ENCODE measurements around the gene SLC44A1.
"Not testable (repeated sequence)": the region's sequence is repeated elsewhere in the genome, so short reads cannot be mapped to it uniquely, and the experiment has no call there.

Gene SLC44A1

GRCh38 chr9:105259731-105260612 lies 15.5 kb downstream of the SLC44A1 start:
- no peak for DNase-seq (ENCODE audit: low spot score in 2 of 2)
- Mint-ChIP-seq H3K27ac (ENCODE audit: low read depth) (no peak overlapping the region), H3K36me3 (ENCODE audit: insufficient read depth) (no peaks in the 10 kb centered on the region), H3K4me3 (no peak overlapping the region), H3K4me1 (peaks cover 12% of the 10 kb centered on the region), H3K27me3 (no peaks in the 10 kb centered on the region), H3K9me3 (no peaks in the 10 kb centered on the region)
- ATAC-seq (replicated peaks; ENCODE audit: extremely low read depth, poor library complexity, severe bottlenecking) = no peak

DNA sequence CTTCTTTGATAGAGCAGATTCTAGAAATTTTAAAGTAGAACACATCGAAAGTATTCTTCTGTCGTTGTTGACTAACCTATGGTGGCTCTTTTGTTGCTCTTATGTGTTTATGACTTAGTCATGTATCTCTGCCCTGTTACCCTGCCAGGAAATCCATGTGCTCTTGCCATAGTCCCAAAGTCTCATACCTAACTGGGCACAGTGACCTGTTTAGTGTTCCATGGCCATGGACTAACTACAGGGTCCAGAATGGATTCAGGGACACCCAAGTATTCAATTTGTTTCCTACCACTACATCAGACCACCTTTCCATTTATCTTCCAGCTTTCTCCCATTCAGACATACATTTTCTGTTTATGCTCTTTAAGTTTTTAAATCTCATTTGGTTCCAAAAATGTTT lies 18.0 kb downstream of the SLC44A1 start:
- no peaks in the 10 kb centered on the region for H3K27me3 Mint-ChIP-seq
- H3K4me3 Mint-ChIP-seq = no peak overlapping the region
- H3K9me3 Mint-ChIP-seq = no peaks in the 10 kb centered on the region
- H3K27ac Mint-ChIP-seq (ENCODE audit: low read depth) = no peak overlapping the region
- peaks cover 10% of the 10 kb centered on the region for H3K4me1 Mint-ChIP-seq
- H3K36me3 Mint-ChIP-seq (ENCODE audit: insufficient read depth) = no peaks in the 10 kb centered on the region
- DNase-seq (ENCODE audit: low spot score in 2 of 2) = no peak
- no peak for ATAC-seq (replicated peaks; ENCODE audit: extremely low read depth, poor library complexity, severe bottlenecking)

DNA sequence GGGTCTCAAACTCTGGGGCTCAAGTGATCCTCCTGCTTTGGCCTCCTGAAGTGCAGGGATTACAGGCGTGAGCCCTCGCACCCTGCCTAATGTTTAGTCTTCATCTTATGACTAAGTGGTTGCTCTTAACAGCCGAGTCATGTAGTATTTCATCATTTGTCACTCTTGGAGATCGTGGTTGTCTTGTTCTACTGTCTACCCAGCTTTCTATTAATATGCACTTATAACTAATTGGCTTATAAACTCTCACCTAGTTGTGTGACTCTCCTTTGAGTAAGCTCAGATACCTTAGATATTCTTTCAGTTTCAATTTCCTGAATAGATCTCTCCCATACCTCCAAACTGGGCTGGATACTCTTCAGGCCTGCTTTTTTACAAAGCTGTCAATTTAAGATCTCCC lies 19.9 kb downstream of the SLC44A1 start:
- ATAC-seq (replicated peaks; ENCODE audit: extremely low read depth, poor library complexity, severe bottlenecking) (no peak), DNase-seq (ENCODE audit: low spot score in 2 of 2) (no peak)
- Mint-ChIP-seq H3K4me1 (peaks cover 6% of the 10 kb centered on the region), H3K27me3 (no peaks in the 10 kb centered on the region), H3K4me3 (no peak overlapping the region), H3K27ac (ENCODE audit: low read depth) (no peak overlapping the region), H3K36me3 (ENCODE audit: insufficient read depth) (no peaks in the 10 kb centered on the region), H3K9me3 (no peaks in the 10 kb centered on the region)

DNA sequence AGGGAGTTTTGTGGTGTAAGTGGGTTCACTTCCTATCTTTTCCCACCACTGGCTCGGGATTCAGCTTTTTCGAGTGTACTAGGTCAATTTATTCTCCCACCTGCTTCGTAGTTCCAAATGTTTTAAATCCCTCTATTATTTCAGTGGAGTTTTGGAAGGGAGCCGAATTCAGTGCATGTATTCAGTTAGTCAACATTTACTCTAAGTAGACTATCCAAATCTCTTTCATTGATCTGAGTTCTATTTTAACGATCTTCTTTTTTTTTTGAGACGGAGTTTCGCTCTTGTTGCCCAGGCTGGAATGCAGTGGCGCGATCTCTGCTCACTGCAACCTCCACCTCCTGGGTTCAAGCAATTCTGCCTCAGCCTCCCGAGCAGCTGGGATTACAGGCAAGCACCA lies 23.8 kb downstream of the SLC44A1 start:
- H3K4me3 Mint-ChIP-seq; H3K36me3 Mint-ChIP-seq (ENCODE audit: insufficient read depth); ATAC-seq (replicated peaks; ENCODE audit: extremely low read depth, poor library complexity, severe bottlenecking); DNase-seq (ENCODE audit: low spot score in 2 of 2); H3K9me3 Mint-ChIP-seq; H3K27me3 Mint-ChIP-seq; H3K27ac Mint-ChIP-seq (ENCODE audit: low read depth): not testable (repeated sequence)
- peaks cover 17% of the 10 kb centered on the region for H3K4me1 Mint-ChIP-seq

- Mint-ChIP-seq H3K27ac (ENCODE audit: low read depth) (no peak overlapping the region), H3K27me3 (no peaks in the 10 kb centered on the region), H3K4me3 (no peak overlapping the region), H3K36me3 (ENCODE audit: insufficient read depth) (no peaks in the 10 kb centered on the region), H3K4me1 (peaks cover 17% of the 10 kb centered on the region), H3K9me3 (no peaks in the 10 kb centered on the region)
- DNase-seq (ENCODE audit: low spot score in 2 of 2) (no peak), ATAC-seq (replicated peaks; ENCODE audit: extremely low read depth, poor library complexity, severe bottlenecking) (no peak)
Observed at GRCh38 chr9:105269593-105269992, 25.1 kb downstream of the SLC44A1 start.

- Mint-ChIP-seq H3K27ac (ENCODE audit: low read depth) (no peak overlapping the region), H3K9me3 (no peaks in the 10 kb centered on the region), H3K36me3 (ENCODE audit: insufficient read depth) (no peaks in the 10 kb centered on the region), H3K27me3 (no peaks in the 10 kb centered on the region), H3K4me3 (no peak overlapping the region), H3K4me1 (peaks cover 17% of the 10 kb centered on the region)
- ATAC-seq (replicated peaks; ENCODE audit: extremely low read depth, poor library complexity, severe bottlenecking) (no peak), DNase-seq (ENCODE audit: low spot score in 2 of 2) (no peak)
Observed at GRCh38 chr9:105270711-105271110, 26.3 kb downstream of the SLC44A1 start.

GRCh38 chr9:105273731-105274130 lies 29.3 kb downstream of the SLC44A1 start:
- no peaks in the 10 kb centered on the region for H3K9me3 Mint-ChIP-seq
- no peaks in the 10 kb centered on the region for H3K27me3 Mint-ChIP-seq
- no peak overlapping the region for H3K27ac Mint-ChIP-seq (ENCODE audit: low read depth)
- H3K4me3 Mint-ChIP-seq = no peak overlapping the region
- no peaks in the 10 kb centered on the region for H3K36me3 Mint-ChIP-seq (ENCODE audit: insufficient read depth)
- ATAC-seq (replicated peaks; ENCODE audit: extremely low read depth, poor library complexity, severe bottlenecking) (no peak), DNase-seq (ENCODE audit: low spot score in 2 of 2) (no peak)
- H3K4me1 Mint-ChIP-seq = peaks cover 17% of the 10 kb centered on the region

GRCh38 chr9:105275111-105275510 lies 30.7 kb downstream of the SLC44A1 start:
- H3K36me3 Mint-ChIP-seq (ENCODE audit: insufficient read depth) = no peaks in the 10 kb centered on the region
- H3K4me1 Mint-ChIP-seq = peaks cover 13% of the 10 kb centered on the region
- no peaks in the 10 kb centered on the region for H3K9me3 Mint-ChIP-seq
- no peak for ATAC-seq (replicated peaks; ENCODE audit: extremely low read depth, poor library complexity, severe bottlenecking)
- no peaks in the 10 kb centered on the region for H3K27me3 Mint-ChIP-seq
- no peak for DNase-seq (ENCODE audit: low spot score in 2 of 2)
- H3K4me3 Mint-ChIP-seq = no peak overlapping the region
- H3K27ac Mint-ChIP-seq (ENCODE audit: low read depth) = no peak overlapping the region

DNA sequence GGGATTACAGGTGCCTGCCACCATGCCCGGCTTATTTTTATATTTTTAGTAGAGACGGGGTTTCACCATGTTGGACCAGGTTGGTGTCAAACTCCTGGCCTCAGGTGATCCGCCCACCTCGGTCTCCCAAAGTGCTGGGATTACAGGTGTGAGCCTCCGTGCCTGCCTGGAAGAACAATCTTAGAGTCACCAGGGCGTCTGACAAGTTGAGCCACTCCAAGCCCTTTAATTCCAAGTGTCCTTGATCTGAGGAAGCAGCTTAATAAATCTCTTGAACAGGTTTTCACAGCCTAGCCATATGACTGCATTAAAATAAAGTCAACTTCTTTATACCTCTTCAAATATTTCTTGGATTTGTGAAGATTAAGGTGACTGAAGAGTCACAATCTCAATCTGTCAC lies 31.5 kb downstream of the SLC44A1 start:
- no peak overlapping the region for H3K27ac Mint-ChIP-seq (ENCODE audit: low read depth)
- DNase-seq (ENCODE audit: low spot score in 2 of 2) (no peak), ATAC-seq (replicated peaks; ENCODE audit: extremely low read depth, poor library complexity, severe bottlenecking) (no peak)
- H3K4me3 Mint-ChIP-seq = no peak overlapping the region
- H3K27me3 Mint-ChIP-seq = no peaks in the 10 kb centered on the region
- H3K4me1 Mint-ChIP-seq = peaks cover 5% of the 10 kb centered on the region
- no peaks in the 10 kb centered on the region for H3K36me3 Mint-ChIP-seq (ENCODE audit: insufficient read depth)
- no peaks in the 10 kb centered on the region for H3K9me3 Mint-ChIP-seq

- no peak overlapping the region for H3K27ac Mint-ChIP-seq (ENCODE audit: low read depth)
- H3K27me3 Mint-ChIP-seq = no peaks in the 10 kb centered on the region
- H3K36me3 Mint-ChIP-seq (ENCODE audit: insufficient read depth) = no peaks in the 10 kb centered on the region
- DNase-seq (ENCODE audit: low spot score in 2 of 2) (no peak), ATAC-seq (replicated peaks; ENCODE audit: extremely low read depth, poor library complexity, severe bottlenecking) (no peak)
- H3K4me1 Mint-ChIP-seq = peaks cover 12% of the 10 kb centered on the region
- no peak overlapping the region for H3K4me3 Mint-ChIP-seq
- H3K9me3 Mint-ChIP-seq = no peaks in the 10 kb centered on the region
Observed at GRCh38 chr9:105278751-105279150, 34.3 kb downstream of the SLC44A1 start.

DNA sequence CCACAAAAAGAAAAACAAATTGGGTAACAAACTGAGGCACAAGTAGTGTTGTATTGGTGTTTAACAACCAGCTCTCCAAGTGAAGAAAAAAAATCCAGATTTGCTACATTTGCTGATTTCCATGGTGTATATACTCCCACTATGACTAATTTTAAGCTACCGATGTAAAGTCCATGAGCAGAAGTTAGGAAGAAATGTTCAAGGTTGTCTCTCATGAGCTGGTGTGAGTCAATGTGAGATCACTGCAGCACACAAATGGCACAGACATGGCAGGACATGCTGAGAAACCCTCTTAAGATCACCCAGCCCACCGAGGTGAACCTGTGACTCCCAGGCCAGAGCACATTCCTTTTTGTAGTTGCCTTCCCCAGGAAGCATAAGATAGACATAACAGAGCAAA lies 36.2 kb downstream of the SLC44A1 start:
- ATAC-seq (replicated peaks; ENCODE audit: extremely low read depth, poor library complexity, severe bottlenecking) (no peak), DNase-seq (ENCODE audit: low spot score in 2 of 2) (no peak)
- Mint-ChIP-seq H3K4me1 (peaks cover 12% of the 10 kb centered on the region), H3K27ac (ENCODE audit: low read depth) (no peak overlapping the region), H3K9me3 (no peaks in the 10 kb centered on the region), H3K36me3 (ENCODE audit: insufficient read depth) (no peaks in the 10 kb centered on the region), H3K4me3 (no peak overlapping the region), H3K27me3 (no peaks in the 10 kb centered on the region)

- Mint-ChIP-seq H3K4me3 (no peak overlapping the region), H3K36me3 (ENCODE audit: insufficient read depth) (no peaks in the 10 kb centered on the region), H3K4me1 (peaks cover 12% of the 10 kb centered on the region), H3K27ac (ENCODE audit: low read depth) (no peak overlapping the region), H3K9me3 (no peaks in the 10 kb centered on the region), H3K27me3 (no peaks in the 10 kb centered on the region)
- ATAC-seq (replicated peaks; ENCODE audit: extremely low read depth, poor library complexity, severe bottlenecking) (no peak), DNase-seq (ENCODE audit: low spot score in 2 of 2) (no peak)
Observed at GRCh38 chr9:105281272-105281671, 36.8 kb downstream of the SLC44A1 start.

DNA sequence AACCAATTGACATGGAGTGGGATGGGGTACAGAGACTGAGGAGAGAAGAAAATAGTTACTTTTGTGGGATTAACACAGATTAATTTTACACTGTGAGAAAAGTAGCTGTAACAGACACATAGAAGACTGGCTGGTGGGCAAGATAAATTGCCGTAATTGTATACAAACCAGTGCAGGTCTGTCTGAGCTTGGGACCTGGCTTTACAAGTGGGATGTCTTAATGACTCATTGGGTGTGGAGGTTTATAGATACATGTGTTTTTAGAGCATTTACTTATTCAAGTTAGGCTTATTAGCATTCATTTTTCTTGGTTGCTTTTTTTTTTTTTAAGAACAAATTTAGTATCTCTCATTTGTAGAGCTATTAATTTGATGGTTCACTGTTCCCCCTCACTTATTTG lies 37.5 kb downstream of the SLC44A1 start:
- Mint-ChIP-seq H3K36me3 (ENCODE audit: insufficient read depth) (no peaks in the 10 kb centered on the region), H3K27me3 (no peaks in the 10 kb centered on the region), H3K9me3 (no peaks in the 10 kb centered on the region), H3K4me3 (no peak overlapping the region), H3K4me1 (peaks cover 12% of the 10 kb centered on the region), H3K27ac (ENCODE audit: low read depth) (no peak overlapping the region)
- no peak for ATAC-seq (replicated peaks; ENCODE audit: extremely low read depth, poor library complexity, severe bottlenecking)
- no peak for DNase-seq (ENCODE audit: low spot score in 2 of 2)
